IPS-NIHi11 (cell line): ENCODE data around the gene ANKRD13A.
A peak's percentile ranks its signal among the peaks of the same experiment; 100 is the strongest.

ENCODE experiments used
- DNase-seq: peaks from one replicate; pipeline ENCODE4 v3.0.0; 2012; ENCODE audit warnings: mixed read lengths, low spot score

The ANKRD13A gene

DNA sequence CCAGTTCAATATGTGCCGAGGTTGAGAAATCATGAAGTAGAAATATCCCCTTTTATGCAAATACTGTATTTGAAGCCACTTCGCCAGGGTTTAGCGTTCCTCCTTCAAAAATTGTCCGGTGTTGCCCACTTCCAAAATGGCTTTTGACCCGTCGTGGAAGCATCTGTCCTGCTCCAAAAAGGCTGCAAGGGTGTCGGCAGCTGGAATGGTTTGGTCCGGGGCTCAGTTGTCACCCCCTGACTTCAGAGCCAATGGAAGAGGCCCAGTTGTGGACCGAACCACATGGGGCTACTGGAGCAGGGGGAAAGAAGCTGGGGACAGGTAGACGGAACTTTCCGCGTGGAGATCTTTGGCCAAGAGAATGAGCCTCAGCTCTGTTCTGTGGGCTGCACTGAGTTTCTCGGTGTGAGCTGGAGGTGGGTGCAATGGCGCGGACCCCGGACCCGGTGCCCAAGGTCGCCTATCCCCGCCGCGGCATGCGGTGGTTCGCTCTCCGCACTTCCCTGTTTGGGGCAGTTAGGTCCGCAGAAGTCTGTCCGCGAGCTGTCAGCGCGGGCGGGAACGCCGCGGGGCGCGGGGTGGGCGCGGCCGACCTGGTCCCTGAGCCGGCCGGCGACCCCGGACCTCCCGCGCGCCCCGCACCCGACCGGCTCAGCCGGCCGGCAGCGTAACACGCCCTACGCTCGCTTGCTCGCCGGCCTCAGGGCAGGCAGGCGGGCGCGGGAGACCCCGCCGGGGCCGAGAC lies at the start of gene ANKRD13A:
Gene ANKRD13A (plus strand): TSS at position 527 of the 745 bp plus-strand sequence. CDS start 259 bp downstream, outside the sequence.
- DNase-seq, result peak; percentile 87

DNA sequence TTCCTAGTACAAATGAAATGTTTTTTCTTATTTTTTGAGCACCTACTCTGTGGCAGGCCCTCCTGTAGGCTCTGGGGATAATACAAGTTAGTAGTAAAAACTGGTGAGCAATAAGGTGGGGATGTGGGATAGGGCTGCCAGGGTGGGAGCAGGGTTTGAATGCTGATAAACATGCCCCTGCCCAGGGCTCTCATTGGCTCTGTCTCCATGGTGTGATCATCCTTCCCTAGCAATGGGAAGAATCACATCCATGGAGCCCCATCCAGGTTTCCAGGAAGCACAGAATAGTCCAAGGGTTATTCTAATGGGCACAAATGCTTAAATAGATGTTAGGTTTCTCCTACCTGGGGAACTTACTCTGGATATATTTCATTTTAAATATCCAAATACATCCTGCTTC lies 48.6 kb upstream of the ANKRD13A start:
- DNase-seq, result no peak

DNA sequence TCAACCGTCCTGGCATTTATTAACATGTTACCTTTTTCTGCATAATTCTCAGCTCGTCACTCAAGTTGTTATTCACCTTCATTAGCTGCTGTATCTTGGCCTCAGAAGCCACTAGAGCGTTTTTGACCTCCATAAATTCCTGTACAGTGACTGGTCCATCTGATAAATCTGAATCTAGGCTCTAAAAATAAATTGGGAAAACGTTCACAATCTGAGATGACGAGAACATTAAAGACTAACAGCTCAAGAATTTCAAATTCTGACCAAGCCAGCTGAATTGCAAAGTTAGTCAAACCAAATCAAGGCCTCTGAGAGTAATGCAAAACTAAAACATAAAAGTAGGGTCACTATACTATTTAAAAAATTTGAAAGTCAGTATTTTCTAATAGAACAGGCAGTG lies 48.1 kb upstream of the ANKRD13A start:
- no peak for DNase-seq

DNA sequence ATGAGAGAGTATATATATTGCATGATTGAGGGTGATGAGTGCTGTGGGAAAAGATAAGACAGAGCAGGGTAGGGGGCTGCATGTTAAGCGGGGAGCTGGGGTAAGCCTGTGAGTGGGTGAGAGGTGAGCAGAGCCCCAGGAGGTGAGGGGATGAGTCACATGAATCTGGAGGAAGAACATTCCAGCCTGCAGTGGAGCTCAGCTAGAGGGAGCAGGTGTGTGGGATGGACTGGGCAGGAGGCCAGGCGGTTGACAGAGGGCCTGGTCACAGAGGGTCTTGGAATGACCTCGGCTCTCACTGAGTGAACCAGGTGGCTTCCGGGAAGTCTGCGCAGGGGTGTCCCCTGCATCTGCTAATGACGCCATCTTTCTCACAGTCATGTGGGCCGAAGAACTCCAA lies 47.5 kb upstream of the ANKRD13A start:
- DNase-seq, result peak; percentile 42

DNA sequence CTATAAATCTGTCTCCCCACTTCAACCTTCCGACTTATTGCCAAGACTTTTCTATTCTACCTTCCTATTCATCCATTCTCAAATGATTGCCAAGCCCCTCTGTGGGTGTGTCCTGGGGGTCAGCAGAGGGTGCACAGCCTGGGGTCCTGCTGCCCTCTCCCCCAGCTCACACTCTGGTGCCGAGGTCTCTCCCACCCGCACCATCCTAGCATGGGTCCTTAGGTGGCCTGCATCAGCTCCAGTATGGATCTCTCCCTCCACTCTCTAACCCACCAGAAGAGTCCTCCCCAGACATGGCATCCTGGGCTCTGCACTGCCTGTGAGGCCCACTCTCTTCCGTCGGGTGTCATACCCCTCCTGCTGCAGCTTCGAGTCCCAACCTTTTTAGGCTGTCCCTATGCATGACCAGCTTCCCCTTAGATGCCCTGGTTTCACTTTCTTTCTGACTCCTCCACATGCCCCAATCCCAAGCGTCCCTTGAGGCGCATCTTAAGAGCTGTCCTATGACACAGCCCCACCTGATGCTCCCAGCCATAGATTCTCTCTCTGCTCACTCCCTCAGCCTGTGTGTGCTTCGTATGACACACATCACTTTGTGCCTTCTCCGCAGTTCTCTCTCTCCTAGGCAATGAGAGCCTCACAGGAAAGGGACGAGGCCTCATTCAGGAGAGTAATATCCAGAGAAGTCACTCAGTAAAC lies 46.9 kb upstream of the ANKRD13A start:
- DNase-seq, result no peak

DNA sequence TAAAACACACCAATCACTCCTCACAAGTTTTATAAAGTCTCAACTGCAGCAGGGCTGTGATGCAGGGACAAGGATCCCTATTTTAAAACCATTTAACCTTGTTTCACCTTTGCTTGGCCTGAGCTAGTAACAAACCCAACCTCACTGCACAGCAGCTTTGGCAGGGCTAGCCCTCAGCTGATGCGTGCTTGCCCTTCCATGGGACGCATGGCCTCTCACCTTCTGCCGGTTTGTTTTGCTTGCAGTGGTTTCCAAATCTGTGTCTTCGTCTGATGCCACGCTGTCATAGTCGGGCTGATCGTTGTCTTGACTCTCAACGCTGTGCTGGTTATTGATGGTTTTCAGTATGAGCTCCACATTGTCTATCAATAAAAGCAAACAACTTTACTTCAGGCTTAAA lies 46.4 kb upstream of the ANKRD13A start:
- DNase-seq, result no peak

DNA sequence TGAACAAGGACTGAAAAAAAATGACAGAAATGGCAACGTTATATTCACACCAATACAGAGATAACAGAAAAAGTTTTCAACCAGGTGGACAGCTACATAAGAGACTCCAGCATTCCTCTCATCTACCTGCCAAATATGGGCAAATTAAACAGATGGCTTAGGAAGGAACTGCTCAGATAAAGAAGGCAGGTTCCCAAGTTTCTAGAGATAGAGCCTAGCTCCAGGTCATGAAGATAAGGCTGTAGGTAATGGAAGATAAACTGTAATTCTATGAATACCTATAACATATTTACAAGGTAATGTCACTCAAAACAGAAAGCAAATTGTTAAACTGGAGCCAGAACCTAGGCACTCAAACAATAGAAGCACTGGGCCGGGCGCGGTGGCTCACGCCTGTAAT lies 45.6 kb upstream of the ANKRD13A start:
- DNase-seq, result no peak

DNA sequence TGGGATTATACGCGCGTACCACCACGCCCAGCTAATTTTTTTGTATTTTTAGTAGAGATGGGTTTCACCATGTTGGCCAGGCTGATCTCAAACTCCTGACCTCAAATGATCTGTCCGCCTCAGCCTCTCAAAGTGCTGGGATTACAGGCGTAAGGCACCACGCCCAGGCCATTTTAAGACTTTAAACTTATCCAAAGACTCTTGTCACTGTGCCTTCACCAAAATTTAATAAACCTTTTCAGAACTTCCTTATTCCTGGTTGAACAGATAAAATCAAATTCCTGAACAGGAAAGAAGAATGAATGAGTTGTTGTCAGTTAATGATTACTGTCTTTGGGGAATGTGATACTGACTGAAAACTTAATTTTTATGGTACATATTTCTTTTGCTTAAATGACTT lies 40.9 kb upstream of the ANKRD13A start:
- DNase-seq, result no peak

DNA sequence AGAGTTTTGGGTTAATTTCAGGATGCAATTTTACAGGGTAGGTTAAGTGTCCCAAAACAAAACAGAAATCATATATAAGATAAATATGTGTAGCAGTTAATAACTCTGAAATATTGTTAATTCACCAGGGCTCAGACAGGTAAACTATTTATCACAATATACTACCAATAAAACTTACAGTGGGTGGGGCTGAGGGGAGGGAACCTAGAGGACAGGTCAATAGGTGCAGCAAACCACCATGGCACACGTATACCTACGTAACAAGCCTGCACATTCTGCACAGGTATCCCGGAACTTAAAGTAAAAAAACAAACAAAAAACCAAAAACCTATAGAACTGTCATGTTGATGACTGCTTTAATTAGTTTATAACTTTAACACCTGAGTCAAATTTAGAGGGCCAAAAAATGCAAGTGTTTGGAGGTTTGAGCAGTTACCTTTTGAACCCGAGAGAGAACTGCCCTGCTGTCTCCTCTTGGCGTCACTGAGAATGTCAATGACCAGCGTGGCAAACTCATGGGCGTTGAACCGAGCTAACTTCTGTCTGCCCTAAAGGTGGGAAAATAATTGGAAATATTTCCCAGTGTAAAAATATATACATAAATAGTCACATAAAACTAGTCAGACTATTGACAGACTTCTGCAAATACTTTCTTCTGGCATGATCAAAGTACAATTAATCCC lies 39.7 kb upstream of the ANKRD13A start:
- no peak for DNase-seq

DNA sequence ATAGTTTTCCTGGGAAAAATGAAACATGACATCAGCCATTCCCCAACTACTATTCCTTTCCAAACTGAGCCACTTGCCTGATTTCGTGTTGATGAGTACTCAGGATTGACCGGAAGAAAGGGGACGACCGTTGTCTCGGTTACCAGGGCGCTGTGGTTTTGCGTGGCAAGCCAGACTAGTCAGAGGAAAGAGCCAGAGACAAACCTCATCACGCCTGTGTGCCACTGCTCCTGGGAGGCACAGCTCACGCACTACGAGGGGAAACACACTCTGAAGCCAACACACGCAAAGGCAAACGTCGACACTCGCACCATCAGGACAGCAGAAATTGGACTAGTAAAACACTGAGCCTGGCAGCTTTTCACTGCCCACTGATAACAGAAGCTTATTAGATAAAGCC lies 38.0 kb upstream of the ANKRD13A start:
- no peak for DNase-seq

DNA sequence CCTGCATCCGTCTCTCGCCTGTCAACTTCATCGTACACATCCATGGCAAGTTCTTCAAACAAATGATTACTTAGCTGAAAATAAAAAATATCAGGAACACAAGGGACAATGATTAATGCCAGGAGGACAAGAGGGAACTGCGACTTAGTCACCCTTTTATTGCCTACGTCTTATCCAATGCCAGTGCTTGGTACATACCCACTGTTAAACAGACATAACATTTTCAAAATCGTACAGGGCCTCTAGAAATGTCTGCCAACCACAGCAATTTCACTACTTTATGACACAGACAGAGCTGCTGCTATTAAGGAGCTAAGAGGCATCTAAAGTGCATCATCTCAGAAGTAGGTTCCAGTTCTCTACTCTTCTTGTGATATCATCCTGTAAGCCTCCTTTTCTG lies 37.6 kb upstream of the ANKRD13A start:
- no peak for DNase-seq

- DNase-seq, result no peak
Observed at GRCh38 chr12:109962398-109962797, 36.8 kb upstream of the ANKRD13A start.

- no peak for DNase-seq
Observed at GRCh38 chr12:109963330-109963729, 35.9 kb upstream of the ANKRD13A start.

DNA sequence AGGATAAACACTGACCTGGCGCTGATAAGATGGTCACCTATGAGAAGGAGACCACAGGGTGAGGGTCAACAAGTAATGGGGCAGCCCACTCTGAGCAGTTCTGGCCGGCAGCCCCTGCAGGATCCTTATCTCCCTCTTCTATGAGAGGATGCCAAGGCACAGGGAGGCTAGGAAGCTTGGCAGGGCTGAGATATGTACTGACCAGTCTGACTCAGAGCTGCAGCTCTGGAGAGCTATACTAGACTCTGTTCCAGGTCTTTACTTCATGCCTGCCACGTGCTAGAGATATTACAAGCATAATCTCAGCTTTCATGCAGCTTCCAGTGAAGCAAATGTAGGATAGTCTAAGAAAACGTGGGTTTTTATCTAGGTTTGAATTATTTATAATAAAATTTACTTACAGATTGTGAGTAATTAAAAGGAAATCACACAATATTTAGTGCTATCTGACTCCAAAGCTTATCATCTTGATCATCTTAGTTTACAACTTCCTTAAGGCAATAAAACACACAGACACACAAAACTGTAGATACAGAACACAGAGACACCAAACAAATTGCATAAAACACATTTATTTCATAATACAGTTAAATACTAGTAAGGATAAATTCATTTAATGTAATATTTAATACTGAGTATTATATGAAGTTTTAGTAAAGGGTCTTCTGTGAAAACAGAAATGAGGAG lies 35.3 kb upstream of the ANKRD13A start:
- DNase-seq, result no peak

GRCh38 chr12:109966546-109966945 lies 32.7 kb upstream of the ANKRD13A start:
- DNase-seq, result no peak

- no peak for DNase-seq
Observed at GRCh38 chr12:109967383-109968031, 31.7 kb upstream of the ANKRD13A start.

DNA sequence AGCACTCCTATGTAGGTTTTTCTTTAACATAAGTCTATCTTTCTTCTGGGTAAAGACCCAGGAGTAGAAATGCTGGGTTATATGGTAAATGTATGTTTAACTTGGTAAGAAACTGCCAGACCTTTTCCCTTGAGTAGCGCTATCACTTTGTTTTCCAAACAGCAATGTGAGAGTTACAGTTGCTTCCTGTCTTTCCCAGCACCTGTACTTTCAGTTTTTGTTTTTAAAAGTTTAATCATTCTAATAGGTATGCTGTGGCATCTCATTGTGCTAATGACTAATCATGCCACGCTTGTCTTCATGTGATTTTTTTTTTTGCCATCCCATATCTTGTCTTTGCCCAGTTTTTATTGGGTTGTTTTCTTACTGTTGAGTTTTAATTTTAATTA lies 31.2 kb upstream of the ANKRD13A start:
- DNase-seq, result no peak

- no peak for DNase-seq
Observed at GRCh38 chr12:109968801-109969200, 30.4 kb upstream of the ANKRD13A start.

- DNase-seq, result no peak
Observed at GRCh38 chr12:109972821-109973220, 26.4 kb upstream of the ANKRD13A start.

GRCh38 chr12:109981311-109981710 lies 17.9 kb upstream of the ANKRD13A start:
- DNase-seq, result no peak

DNA sequence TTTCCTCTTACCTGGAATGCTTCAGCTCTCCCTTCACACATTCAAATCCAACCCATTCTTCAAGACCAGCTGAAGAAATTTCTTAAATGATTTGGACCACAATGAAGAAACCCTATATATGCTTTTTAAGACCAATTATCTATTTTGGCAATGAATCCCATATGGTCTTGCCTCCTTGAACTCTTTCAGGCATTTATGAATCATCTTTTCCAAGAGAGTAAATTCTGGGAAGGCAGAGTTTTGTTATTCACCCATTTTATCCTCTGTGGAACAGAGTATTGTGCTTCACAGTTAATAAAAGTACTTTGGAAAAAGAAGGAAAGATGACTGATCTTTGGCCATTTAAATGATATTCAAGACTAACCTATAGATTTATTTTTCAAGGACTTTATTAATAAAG lies 17.0 kb upstream of the ANKRD13A start:
- no peak for DNase-seq
